NCI-H2029 (cell line): Measurements from ENCODE around the gene AK8.
"Not testable (repeated sequence)": the region's sequence is repeated elsewhere in the genome, so short reads cannot be mapped to it uniquely, and the experiment has no call there.

Source experiments
- DNase-seq: peaks from one replicate; lab custom pipeline; 2025; lab: John Stamatoyannopoulos, UW

AK8 gene

GRCh38 chr9:132797861-132798659 is 80.0 kb downstream of the AK8 start:
- DNase-seq: no peak

- no peak for DNase-seq
These were observed 82.4 kb downstream of the AK8 start for GRCh38 chr9:132795511-132796303.

- DNase-seq: peak; percentile 71
These were observed 83.2 kb downstream of the AK8 start for GRCh38 chr9:132794730-132795380.

GRCh38 chr9:132793606-132794580 is 84.2 kb downstream of the AK8 start:
- DNase-seq: no peak

- DNase-seq: no peak
These were observed 85.5 kb downstream of the AK8 start for GRCh38 chr9:132792547-132792946.

- DNase-seq: no peak
These were observed 86.3 kb downstream of the AK8 start for GRCh38 chr9:132791699-132792240.

GRCh38 chr9:132789719-132790118 is 88.4 kb downstream of the AK8 start:
- DNase-seq: no peak

GRCh38 chr9:132788378-132788777 is 89.7 kb downstream of the AK8 start:
- DNase-seq: no peak

- no peak for DNase-seq
These were observed 90.3 kb downstream of the AK8 start for GRCh38 chr9:132787748-132788159.

GRCh38 chr9:132784286-132784830 is 93.7 kb downstream of the AK8 start:
- DNase-seq: no peak

- no peak for DNase-seq
These were observed 95.1 kb downstream of the AK8 start for GRCh38 chr9:132783006-132783405.

GRCh38 chr9:132782037-132782436 is 96.0 kb downstream of the AK8 start:
- DNase-seq: no peak

GRCh38 chr9:132780230-132781007 is 97.7 kb downstream of the AK8 start:
- DNase-seq: no peak

GRCh38 chr9:132776891-132777290 is 101.2 kb downstream of the AK8 start:
- DNase-seq: no peak

GRCh38 chr9:132776268-132776667 is 101.8 kb downstream of the AK8 start:
- DNase-seq: no peak

- no peak for DNase-seq
These were observed 102.4 kb downstream of the AK8 start for GRCh38 chr9:132775720-132776119.

GRCh38 chr9:132774886-132775285 is 103.2 kb downstream of the AK8 start:
- no peak for DNase-seq

- DNase-seq: no peak
These were observed 104.2 kb downstream of the AK8 start for GRCh38 chr9:132773764-132774339.

GRCh38 chr9:132773093-132773492 is 105.0 kb downstream of the AK8 start:
- DNase-seq: no peak

GRCh38 chr9:132771752-132772151 is 106.3 kb downstream of the AK8 start:
- not testable (repeated sequence) for DNase-seq
